WTC11 (cell line): ENCODE measurements around the gene PICK1. TPM values are rescaled to one million over a fixed set of nuclear protein-coding genes. Genes with fewer than 3 reads are reported as not detected.

Experiments used
- ATAC-seq: fragments of 200-7000 bp; cut with Tn5 transposase; 2 replicates; pipeline ENCODE4 v1.10.0; 2021; ENCODE audit warnings: mild to moderate bottlenecking, moderate library complexity
- CTCF ChIA-PET: fragments of 300-600 bp; sonication (Branson Sonifier 250); formaldehyde crosslinking; loops from one replicate; lab custom pipeline; 2021; ENCODE audit warnings: antibody characterized with exemption; lab: Charles Lee
- POLR2A ChIA-PET: fragments of 350-600 bp; sonication (Branson Sonifier 250); formaldehyde crosslinking; loops from one replicate; lab custom pipeline; 2021; ENCODE audit warnings: antibody characterized with exemption; lab: Charles Lee
- DNase-seq: peaks from one replicate; pipeline ENCODE4 v3.0.0; 2021; ENCODE audit warnings: low spot score
- H3K27ac Mint-ChIP-seq: 2 replicates; pipeline ENCODE4 v1.8.0; 2021; ENCODE audit warnings: mixed read lengths
- H3K27me3 Mint-ChIP-seq: 2 replicates; pipeline ENCODE4 v1.8.0; 2021; ENCODE audit warnings: low read depth, mild to moderate bottlenecking, moderate library complexity, mixed read lengths
- H3K36me3 Mint-ChIP-seq: 2 replicates; pipeline ENCODE4 v1.8.0; 2021; ENCODE audit warnings: mixed read lengths
- H3K4me1 Mint-ChIP-seq: 2 replicates; pipeline ENCODE4 v1.8.0; 2022; ENCODE audit warnings: mixed read lengths
- H3K4me3 Mint-ChIP-seq: 2 replicates; pipeline ENCODE4 v1.8.0; 2021; ENCODE audit warnings: mild to moderate bottlenecking, moderate library complexity, mixed read lengths
- H3K9me3 Mint-ChIP-seq: 2 replicates; pipeline ENCODE4 v1.8.0; 2021; ENCODE audit warnings: mixed read lengths
- AFF4 ChIP-seq: sonication (generic); formaldehyde crosslinking; IDR thresholded peaks from 2 replicates; pipeline ENCODE4 v1.8.1; 2023; ENCODE audit warnings: mild to moderate bottlenecking, missing genetic modification reagents, borderline replicate concordance
- ATF1 ChIP-seq: sonication (generic); formaldehyde crosslinking; IDR thresholded peaks from 2 replicates; pipeline ENCODE4 v1.8.1; 2023; ENCODE audit warnings: mild to moderate bottlenecking, moderate library complexity, missing genetic modification reagents
- ATF6 ChIP-seq: sonication (generic); formaldehyde crosslinking; IDR thresholded peaks from 2 replicates; pipeline ENCODE4 v1.8.1; 2023; ENCODE audit warnings: mild to moderate bottlenecking, missing genetic modification reagents
- EMX1 ChIP-seq: fragments of 250-450 bp; sonication (Bioruptor Pico); IDR thresholded peaks from 2 replicates; pipeline ENCODE4 v1.8.0; 2021; ENCODE audit warnings: mild to moderate bottlenecking
- ERG ChIP-seq: fragments of 250-450 bp; sonication (Bioruptor Pico); IDR thresholded peaks from 2 replicates; pipeline ENCODE4 v1.8.0; 2021; ENCODE audit warnings: mild to moderate bottlenecking
- FOXJ3 ChIP-seq: sonication (generic); formaldehyde crosslinking; IDR thresholded peaks from 2 replicates; pipeline ENCODE4 v1.9.0; 2021; ENCODE audit warnings: missing genetic modification reagents, mild to moderate bottlenecking, borderline replicate concordance
- GABPB1 ChIP-seq: sonication (generic); formaldehyde crosslinking; IDR thresholded peaks from 2 replicates; pipeline ENCODE4 v1.8.1; 2023; ENCODE audit warnings: mild to moderate bottlenecking, missing genetic modification reagents
- GTF2I ChIP-seq: fragments of 250-450 bp; sonication (Bioruptor Pico); conservative IDR thresholded peaks from 2 replicates; pipeline ENCODE4 v1.4.0; 2021; ENCODE audit warnings: mild to moderate bottlenecking
- HMGA2 ChIP-seq: fragments of 250-450 bp; sonication (Bioruptor Pico); IDR thresholded peaks from 2 replicates; pipeline ENCODE4 v1.4.0; 2021; ENCODE audit warnings: mild to moderate bottlenecking, moderate library complexity
- NFYB ChIP-seq: sonication (generic); formaldehyde crosslinking; conservative IDR thresholded peaks from 2 replicates; pipeline ENCODE4 v1.8.0; 2022; ENCODE audit warnings: low read depth, missing genetic modification reagents
- NR3C1 ChIP-seq: sonication (generic); formaldehyde crosslinking; conservative IDR thresholded peaks from 2 replicates; pipeline ENCODE4 v1.8.1; 2023; ENCODE audit warnings: low read depth, mild to moderate bottlenecking, missing genetic modification reagents
- RELA ChIP-seq: sonication (generic); formaldehyde crosslinking; IDR thresholded peaks from 2 replicates; pipeline ENCODE4 v1.8.1; 2022; ENCODE audit warnings: missing genetic modification reagents, mild to moderate bottlenecking, borderline replicate concordance
- TEAD4 ChIP-seq: sonication (generic); formaldehyde crosslinking; IDR thresholded peaks from 2 replicates; pipeline ENCODE4 v1.8.0; 2022; ENCODE audit warnings: mild to moderate bottlenecking, missing genetic modification reagents
- ZNF423 ChIP-seq: fragments of 250-450 bp; sonication (Bioruptor Pico); IDR thresholded peaks from 2 replicates; pipeline ENCODE4 v2.1.2; 2022; ENCODE audit warnings: mild to moderate bottlenecking, moderate library complexity
- ZNF671 ChIP-seq: fragments of 250-450 bp; sonication (Bioruptor Pico); IDR thresholded peaks from 2 replicates; pipeline ENCODE4 v1.8.0; 2021; ENCODE audit warnings: mild to moderate bottlenecking
- total RNA-seq: library from RNA; stranded (reverse); gene quantifications from 3 replicates; pipeline ENCODE4 v1.2.3, GENCODE V29; 2021
- TF ChIP-seq, protein P1 (sequence below): sonication (generic); formaldehyde crosslinking; IDR thresholded peaks from 2 replicates; pipeline ENCODE4 v1.8.1; 2023; ENCODE audit warnings: mild to moderate bottlenecking, moderate library complexity, missing genetic modification reagents

The PICK1 gene
- total RNA-seq, 1 experiment from 2014 or later: 33.4 TPM

GRCh38 chr22:38067761-38068360, 10.7 kb downstream of the PICK1 start (continued):
- no peak for TF ChIP-seq RELA (CRISPR knock-in tag)

DNA sequence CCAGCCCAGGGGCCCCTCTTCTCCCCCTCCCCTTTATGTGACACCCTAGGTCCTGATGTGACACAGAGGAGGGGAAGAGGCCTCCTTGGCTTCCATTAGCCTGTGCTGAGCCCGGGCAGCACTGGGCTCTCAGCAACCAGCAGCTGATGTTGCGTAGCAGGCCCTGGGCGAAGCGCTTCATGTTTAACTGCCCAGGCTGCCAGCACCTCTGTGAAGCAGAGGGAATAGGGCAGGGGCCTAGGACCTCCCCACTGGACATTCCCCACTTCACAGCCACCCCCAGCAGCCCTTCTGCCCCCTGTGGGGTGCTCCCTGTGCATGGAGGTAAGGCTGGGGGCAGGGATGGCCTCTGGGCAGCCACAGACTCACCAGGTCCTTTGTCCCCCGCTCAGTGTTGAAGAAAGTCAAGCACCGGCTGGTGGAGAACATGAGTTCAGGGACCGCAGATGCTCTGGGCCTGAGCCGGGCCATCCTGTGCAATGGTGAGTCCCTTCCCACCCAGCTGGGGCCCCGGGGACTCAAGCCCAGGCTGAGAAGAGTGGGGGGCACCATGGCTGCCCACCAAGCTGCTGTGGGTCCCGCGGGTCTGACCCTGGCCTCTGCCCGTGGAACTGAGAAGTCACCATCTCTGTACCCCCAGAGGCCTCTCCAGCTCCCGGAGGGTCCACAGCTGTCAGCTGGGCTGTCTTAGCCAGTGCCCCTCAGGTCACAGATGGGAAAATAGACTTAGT, 11.6 kb downstream of the PICK1 start:
- no peak overlapping the region for H3K27ac Mint-ChIP-seq
- no peak for TF ChIP-seq NR3C1 (CRISPR knock-in tag)
- TF ChIP-seq AFF4 (CRISPR knock-in tag): no peak
- TF ChIP-seq, protein P1, sequence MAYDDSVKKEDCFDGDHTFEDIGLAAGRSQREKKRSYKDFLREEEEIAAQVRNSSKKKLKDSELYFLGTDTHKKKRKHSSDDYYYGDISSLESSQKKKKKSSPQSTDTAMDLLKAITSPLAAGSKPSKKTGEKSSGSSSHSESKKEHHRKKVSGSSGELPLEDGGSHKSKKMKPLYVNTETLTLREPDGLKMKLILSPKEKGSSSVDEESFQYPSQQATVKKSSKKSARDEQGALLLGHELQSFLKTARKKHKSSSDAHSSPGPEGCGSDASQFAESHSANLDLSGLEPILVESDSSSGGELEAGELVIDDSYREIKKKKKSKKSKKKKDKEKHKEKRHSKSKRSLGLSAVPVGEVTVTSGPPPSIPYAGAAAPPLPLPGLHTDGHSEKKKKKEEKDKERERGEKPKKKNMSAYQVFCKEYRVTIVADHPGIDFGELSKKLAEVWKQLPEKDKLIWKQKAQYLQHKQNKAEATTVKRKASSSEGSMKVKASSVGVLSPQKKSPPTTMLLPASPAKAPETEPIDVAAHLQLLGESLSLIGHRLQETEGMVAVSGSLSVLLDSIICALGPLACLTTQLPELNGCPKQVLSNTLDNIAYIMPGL (CRISPR knock-in tag): no peak
- TF ChIP-seq GABPB1: no peak
- TF ChIP-seq HMGA2 (CRISPR knock-in tag): no peak
- no peak for TF ChIP-seq TEAD4
- TF ChIP-seq ATF1 (CRISPR knock-in tag): no peak
- TF ChIP-seq GTF2I (CRISPR knock-in tag): no peak
- TF ChIP-seq ZNF423 (CRISPR knock-in tag): no peak
- TF ChIP-seq FOXJ3 (CRISPR knock-in tag): no peak
- no peak for TF ChIP-seq RELA (CRISPR knock-in tag)
- TF ChIP-seq ZNF671 (CRISPR knock-in tag): no peak
- no peak for TF ChIP-seq ERG
- no peak for TF ChIP-seq ATF6 (CRISPR knock-in tag)
- TF ChIP-seq NFYB (CRISPR knock-in tag): no peak
- TF ChIP-seq EMX1 (CRISPR knock-in tag): no peak
- TF ChIP-seq, all 79 proteins: peak for 0
- CTCF ChIA-PET: interaction anchor here (0.9 to 6.4 kb wide), 6 partner anchors 12 to 164 kb away, joined by 3 to 44 read pairs (median 8); no protein-coding TSS in a partner anchor
- peaks cover 15% of the 10 kb centered on the region for H3K36me3 Mint-ChIP-seq
- no peaks in the 10 kb centered on the region for H3K27me3 Mint-ChIP-seq
- no peak overlapping the region for H3K4me3 Mint-ChIP-seq
- no peaks in the 10 kb centered on the region for H3K9me3 Mint-ChIP-seq
- no peak for ATAC-seq
- POLR2A ChIA-PET: interaction anchor here (1.1 kb wide), 3 partner anchors 12 to 113 kb away, joined by 3 to 5 read pairs (median 4); partner anchors contain the start of gene PICK1
- no peaks in the 10 kb centered on the region for H3K4me1 Mint-ChIP-seq
- DNase-seq: no peak
